Tibial nerve (tissue), 4 donors: ENCODE results near the gene YIPF4. TPM values are rescaled to one million over a fixed set of nuclear protein-coding genes. Genes with fewer than 3 reads are reported as not detected.
"Not testable (repeated sequence)": the region's sequence is repeated elsewhere in the genome, so short reads cannot be mapped to it uniquely, and the experiment has no call there.

Experiments used
- DNase-seq, 2 donors: peaks; one replicate each; pipeline ENCODE4 v3.0.0-alpha.2; 2019; ENCODE audit warnings: low spot score in 2 of 2
- H3K27ac ChIP-seq, 4 donors: fragments of 200-600 bp; sonication (generic) in 3 of 4; one replicate each; pipeline ENCODE4 v1.5.1; 2017 to 2019; ENCODE audit warnings: mild to moderate bottlenecking in 1 of 4
- H3K27me3 ChIP-seq, 2 donors: fragments of 200-600 bp; sonication (generic) in 1 of 2; one replicate each; pipeline versions ENCODE4 v1.5.1 to v1.6.0; 2017 to 2019
- H3K36me3 ChIP-seq, 3 donors: fragments of 200-600 bp; sonication (generic); one replicate each; pipeline ENCODE4 v1.5.1; 2018 to 2019
- H3K4me1 ChIP-seq, 4 donors: fragments of 200-600 bp; sonication (generic) in 3 of 4; one replicate each; pipeline ENCODE4 v1.5.1; 2017 to 2019
- H3K4me3 ChIP-seq, 4 donors: fragments of 200-600 bp; sonication (generic) in 3 of 4; one replicate each; pipeline ENCODE4 v1.5.1; 2017 to 2019; ENCODE audit warnings: mild to moderate bottlenecking in 1 of 4, moderate library complexity in 1 of 4
- H3K9me3 ChIP-seq, 4 donors: fragments of 200-600 bp; sonication (generic) in 3 of 4; one replicate each; pipeline ENCODE4 v1.5.1; 2017 to 2019
- CTCF ChIP-seq, 5 experiments: fragments of 200-600 bp in 3 of 5; fragments of 450-650 bp in 2 of 5; sonication (generic) in 3 of 5; IDR thresholded peaks; one replicate each; pipeline ENCODE4 v1.5.1; 2016 to 2019; ENCODE audit warnings: antibody characterized with exemption in 5 of 5, mild to moderate bottlenecking in 3 of 5, moderate library complexity in 2 of 5
- EP300 ChIP-seq, 2 donors: sonication (generic); formaldehyde crosslinking; IDR thresholded peaks; one replicate each; pipeline ENCODE4 v1.6.1; 2017; ENCODE audit warnings: antibody characterized with exemption in 2 of 2, mild to moderate bottlenecking in 1 of 2
- POLR2A ChIP-seq, 2 donors: fragments of 450-650 bp; IDR thresholded peaks; one replicate each; pipeline ENCODE4 v1.6.1; 2017; ENCODE audit warnings: antibody characterized with exemption in 2 of 2, mild to moderate bottlenecking in 2 of 2, moderate library complexity in 2 of 2
- WGBS, 2 donors: methylation state at CpG; one replicate each; pipeline ENCODE4 v1.1.5; 2018; 5-methylcytosine and 5-hydroxymethylcytosine counted together
- total RNA-seq, 4 donors: library from RNA; depleted of rRNA; stranded (reverse); fragments of >200 nt; gene quantifications; one replicate each; pipeline ENCODE4 v1.1.0, GENCODE V29; 2016

Gene YIPF4
- total RNA-seq, 4 donors from 2014 or later: 14.1 to 28.2 (median 21.5) TPM

GRCh38 chr2:32291746-32292145, 14.0 kb downstream of the YIPF4 start:
- Histone ChIP-seq H3K4me1 (peaks cover 0 to 37% (median 0%) of the 10 kb centered on the region in 4 donors), H3K27ac (no peak overlapping the region), H3K36me3 (peaks cover 0 to 50% (median 9%) of the 10 kb centered on the region in 3 donors), H3K9me3 (peaks cover 0 to 9% (median 0%) of the 10 kb centered on the region in 4 donors), H3K4me3 (no peak overlapping the region), H3K27me3 (no peaks in the 10 kb centered on the region)
- TF ChIP-seq EP300 (IDR thresholded peaks at IDR 0.05): no peak
- no peak for TF ChIP-seq CTCF (IDR thresholded peaks at IDR 0.05)
- no peak for TF ChIP-seq POLR2A (IDR thresholded peaks at IDR 0.05)
- no peak for DNase-seq
- WGBS, 2 donors: 64 to 68% methylated on average over 2 of the region's 2 CpGs

- H3K9me3 ChIP-seq, H3K27ac ChIP-seq, H3K4me3 ChIP-seq, H3K27me3 ChIP-seq, DNase-seq: not testable (repeated sequence)
- Histone ChIP-seq H3K36me3 (peaks cover 0 to 63% (median 9%) of the 10 kb centered on the region in 3 donors), H3K4me1 (peaks cover 0 to 22% (median 0%) of the 10 kb centered on the region in 4 donors)
- 97 to 98% methylated on average over 7 to 11 of the region's 26 CpGs for WGBS, 2 donors
These were observed 15.8 kb downstream of the YIPF4 start for GRCh38 chr2:32293493-32293892.

- H3K27ac ChIP-seq, DNase-seq, H3K27me3 ChIP-seq, H3K9me3 ChIP-seq, H3K4me3 ChIP-seq: not testable (repeated sequence)
- Histone ChIP-seq H3K4me1 (peaks cover 0 to 16% (median 0%) of the 10 kb centered on the region in 4 donors), H3K36me3 (peaks cover 0 to 68% (median 9%) of the 10 kb centered on the region in 3 donors)
- WGBS, 2 donors: 94 to 98% methylated on average over 8 to 16 of the region's 43 CpGs
These were observed 16.4 kb downstream of the YIPF4 start for GRCh38 chr2:32293966-32294562.

GRCh38 chr2:32310577-32310976, 32.9 kb downstream of the YIPF4 start:
- TF ChIP-seq POLR2A (IDR thresholded peaks at IDR 0.05): no peak
- TF ChIP-seq CTCF (IDR thresholded peaks at IDR 0.05): no peak

GRCh38 chr2:32314886-32315285, 37.2 kb downstream of the YIPF4 start:
- 95 to 96% methylated on average over 1 of the region's 1 CpG for WGBS, 2 donors
- H3K27ac ChIP-seq: no peak overlapping the region
- TF ChIP-seq EP300 (IDR thresholded peaks at IDR 0.05): no peak
- TF ChIP-seq POLR2A (IDR thresholded peaks at IDR 0.05): no peak
- no peak for TF ChIP-seq CTCF (IDR thresholded peaks at IDR 0.05)

More at GRCh38 chr2:32310577-32310976, 32.9 kb downstream of the YIPF4 start:
- no peak overlapping the region for H3K4me3 ChIP-seq
- peaks cover 0 to 50% (median 5%) of the 10 kb centered on the region in 3 donors for H3K36me3 ChIP-seq
- no peaks in the 10 kb centered on the region for H3K9me3 ChIP-seq
- H3K4me1 ChIP-seq: no peaks in the 10 kb centered on the region
- no peak overlapping the region for H3K27ac ChIP-seq
- WGBS, 2 donors: 93 to 96% methylated on average over 7 of the region's 7 CpGs
- DNase-seq: no peak
- H3K27me3 ChIP-seq: no peaks in the 10 kb centered on the region

GRCh38 chr2:32328679-32329078, 51.0 kb downstream of the YIPF4 start:
- H3K9me3 ChIP-seq, H3K27ac ChIP-seq, H3K4me1 ChIP-seq, H3K27me3 ChIP-seq, DNase-seq, H3K4me3 ChIP-seq: not testable (repeated sequence)
- 89% methylated on average over 1 of the region's 1 CpG for WGBS, 2 donors
- peaks cover 0 to 20% (median 0%) of the 10 kb centered on the region in 3 donors for H3K36me3 ChIP-seq

More at GRCh38 chr2:32314886-32315285, 37.2 kb downstream of the YIPF4 start:
- no peaks in the 10 kb centered on the region for H3K9me3 ChIP-seq
- no peak for DNase-seq
- H3K4me3 ChIP-seq: no peak overlapping the region
- no peaks in the 10 kb centered on the region for H3K4me1 ChIP-seq
- H3K36me3 ChIP-seq: peaks cover 0 to 28% (median 0%) of the 10 kb centered on the region in 3 donors
- no peaks in the 10 kb centered on the region for H3K27me3 ChIP-seq

GRCh38 chr2:32329180-32329980, 51.7 kb downstream of the YIPF4 start:
- WGBS, 2 donors: 88 to 91% methylated on average over 14 of the region's 14 CpGs
- H3K4me3 ChIP-seq, H3K4me1 ChIP-seq, H3K9me3 ChIP-seq, H3K27me3 ChIP-seq, DNase-seq: not testable (repeated sequence)
- Histone ChIP-seq H3K36me3 (peaks cover 0 to 20% (median 0%) of the 10 kb centered on the region in 3 donors), H3K27ac (peak overlapping the region in 1 of 4 donors; percentile 45)
